ENCODE measurements around the gene GPT2. TPM values are rescaled to one million over a fixed set of nuclear protein-coding genes. Genes with fewer than 3 reads are reported as not detected.

GPT2 gene, protein sequence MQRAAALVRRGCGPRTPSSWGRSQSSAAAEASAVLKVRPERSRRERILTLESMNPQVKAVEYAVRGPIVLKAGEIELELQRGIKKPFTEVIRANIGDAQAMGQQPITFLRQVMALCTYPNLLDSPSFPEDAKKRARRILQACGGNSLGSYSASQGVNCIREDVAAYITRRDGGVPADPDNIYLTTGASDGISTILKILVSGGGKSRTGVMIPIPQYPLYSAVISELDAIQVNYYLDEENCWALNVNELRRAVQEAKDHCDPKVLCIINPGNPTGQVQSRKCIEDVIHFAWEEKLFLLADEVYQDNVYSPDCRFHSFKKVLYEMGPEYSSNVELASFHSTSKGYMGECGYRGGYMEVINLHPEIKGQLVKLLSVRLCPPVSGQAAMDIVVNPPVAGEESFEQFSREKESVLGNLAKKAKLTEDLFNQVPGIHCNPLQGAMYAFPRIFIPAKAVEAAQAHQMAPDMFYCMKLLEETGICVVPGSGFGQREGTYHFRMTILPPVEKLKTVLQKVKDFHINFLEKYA
- 10 to 100 TPM in 1 of 6 donors, 1 to 10 TPM in 5; 2.9 to 19.9 (median 6.3) TPM for total RNA-seq

GRCh38 chr16:46883690-46884512 lies at the start of gene GPT2:
Gene GPT2, plus strand, starts transcription at chr16:46884362. Its CDS starts 354 bp downstream, at chr16:46884716.
- 0 to 1% methylated on average over 21 to 37 of the region's 75 CpGs for WGBS, 2 donors
- peak within 1 kb of the TSS in 3 of 4 donors; percentile 61 to 70 (median 70) for H3K27ac ChIP-seq

DNA sequence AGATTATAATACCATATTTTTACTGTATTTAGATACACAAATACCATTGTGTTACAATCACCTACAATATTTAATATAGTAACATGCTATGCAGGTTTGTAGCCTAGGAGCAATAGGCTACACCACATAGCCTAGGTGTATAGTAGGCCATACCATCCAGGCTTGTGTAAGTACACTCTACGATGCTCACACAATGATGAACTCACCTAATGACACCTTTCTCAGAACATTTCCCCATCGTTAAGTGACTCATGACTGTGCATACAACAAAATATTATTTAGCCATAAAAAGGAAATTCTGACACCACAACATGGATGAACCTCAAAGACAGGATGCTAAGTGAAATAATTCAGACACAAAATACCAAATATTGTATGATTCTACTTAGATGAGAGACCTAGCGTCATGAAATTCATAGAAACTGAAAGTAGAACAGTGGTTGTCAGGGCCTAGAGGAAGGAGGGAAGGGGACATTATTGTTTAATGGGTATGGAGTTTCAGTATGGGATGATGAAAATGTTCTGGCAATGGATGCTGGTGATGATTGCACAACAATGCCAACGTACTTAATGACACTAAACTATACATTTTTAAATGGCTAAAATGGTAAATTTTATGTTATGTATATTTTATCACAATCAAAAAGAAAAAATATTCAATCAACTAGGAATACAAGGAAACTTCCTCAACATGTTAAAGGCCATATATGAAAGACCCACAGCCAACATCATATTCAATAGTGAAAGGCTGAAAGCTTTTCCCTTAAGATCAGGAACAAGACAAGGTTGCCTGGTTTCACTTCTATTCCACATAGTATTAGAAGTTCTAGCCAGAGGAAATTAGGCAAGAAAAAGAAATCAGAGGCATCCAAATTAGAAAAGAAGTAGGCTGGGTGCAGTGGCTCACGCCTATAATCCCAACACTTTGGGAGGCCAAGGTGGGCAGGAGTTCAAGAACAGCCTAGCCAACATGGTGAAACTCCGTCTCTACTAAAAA lies 47.3 kb upstream of the GPT2 start:
- Histone ChIP-seq H3K4me1 (peaks cover 0 to 2% (median under 1%) of the 10 kb centered on the region in 4 donors), H3K27ac (no peak overlapping the region), H3K4me3 (no peak overlapping the region), H3K9me3 (no peaks in the 10 kb centered on the region), H3K27me3 (no peaks in the 10 kb centered on the region), H3K36me3 (no peaks in the 10 kb centered on the region)
- 71 to 82% methylated on average over 6 of the region's 6 CpGs for WGBS, 2 donors
- DNase-seq (no peak), ATAC-seq (ENCODE audit: low FRiP score in 2 of 2) (no peak)
- TF ChIP-seq EP300 (IDR thresholded peaks at IDR 0.05): no peak
- TF ChIP-seq CTCF (IDR thresholded peaks at IDR 0.05): no peak
- no peak for TF ChIP-seq POLR2A (IDR thresholded peaks at IDR 0.05)
- TF ChIP-seq POLR2AphosphoS5 (IDR thresholded peaks at IDR 0.05): no peak

More at GRCh38 chr16:46883690-46884512, at the start of gene GPT2:
- Histone ChIP-seq H3K27me3 (no peaks in the 10 kb centered on the region), H3K4me3 (peak within 1 kb of the TSS; percentile 87 to 97 (median 94)), H3K9me3 (no peaks in the 10 kb centered on the region), H3K36me3 (no peaks in the 10 kb centered on the region), H3K4me1 (peaks cover 12 to 20% (median 16%) of the 10 kb centered on the region in 4 donors)
- TF ChIP-seq POLR2AphosphoS5 (IDR thresholded peaks at IDR 0.05) (peak; percentile 46 to 62), CTCF (IDR thresholded peaks at IDR 0.05) (peak in 5 of 6 experiments; percentile 28 to 55 (median 51)), POLR2A (IDR thresholded peaks at IDR 0.05) (peak in 2 of 4 donors; percentile 24 to 45), EP300 (IDR thresholded peaks at IDR 0.05) (no peak)
- ATAC-seq (ENCODE audit: low FRiP score in 2 of 2) (peak; percentile 99), DNase-seq (peak; percentile 99 to 100)

GRCh38 chr16:46839986-46840443 lies 44.1 kb upstream of the GPT2 start:
- Histone ChIP-seq H3K4me3 (no peak overlapping the region), H3K9me3 (no peaks in the 10 kb centered on the region), H3K27me3 (no peaks in the 10 kb centered on the region), H3K36me3 (no peaks in the 10 kb centered on the region), H3K27ac (no peak overlapping the region), H3K4me1 (peaks cover 0 to 6% (median 0%) of the 10 kb centered on the region in 4 donors)
- 60 to 71% methylated on average over 11 of the region's 11 CpGs for WGBS, 2 donors
- ATAC-seq (ENCODE audit: low FRiP score in 2 of 2) (no peak), DNase-seq (no peak)
- TF ChIP-seq POLR2A (IDR thresholded peaks at IDR 0.05) (no peak), POLR2AphosphoS5 (IDR thresholded peaks at IDR 0.05) (no peak), CTCF (IDR thresholded peaks at IDR 0.05) (no peak), EP300 (IDR thresholded peaks at IDR 0.05) (no peak)
